HepG2 (cell line): ENCODE measurements around the gene KCNQ1OT1. TPM values are rescaled to one million over a fixed set of nuclear protein-coding genes. Genes with fewer than 3 reads are reported as not detected.

Source experiments
- CCDC6 ChIP-seq: sonication (generic); formaldehyde crosslinking; IDR thresholded peaks from 2 replicates; pipeline ENCODE4 v1.8.1; 2022; ENCODE audit warnings: mild to moderate bottlenecking, missing genetic modification reagents, moderate library complexity
- FOXP1 ChIP-seq, 2 experiments: fragments of 450-650 bp in 1 of 2; IDR thresholded peaks; 2 replicates each; pipeline ENCODE4 v1.6.1; 2017 to 2018; ENCODE audit warnings: antibody characterized with exemption in 1 of 2
- MEF2D ChIP-seq: sonication (generic); formaldehyde crosslinking; IDR thresholded peaks from 2 replicates; pipeline ENCODE4 v1.5.1; 2020; ENCODE audit warnings: mild to moderate bottlenecking, missing genetic modification reagents
- NFE2L2 ChIP-seq: fragments of 150-350 bp; IDR thresholded peaks from 2 replicates; pipeline ENCODE4 v1.6.1; 2014; ENCODE audit warnings: low read length
- NFKB2 ChIP-seq: sonication (generic); formaldehyde crosslinking; IDR thresholded peaks from 2 replicates; pipeline ENCODE4 v1.4.0; 2020; ENCODE audit warnings: missing genetic modification reagents, borderline replicate concordance
- SIN3A ChIP-seq: IDR thresholded peaks from 2 replicates; pipeline ENCODE4 v1.6.1; 2011; ENCODE audit warnings: low read depth, mild to moderate bottlenecking, control low read depth, low read length, borderline replicate concordance
- SP2 ChIP-seq: sonication (generic); formaldehyde crosslinking; IDR thresholded peaks from 2 replicates; pipeline ENCODE4 v1.5.1; 2020; ENCODE audit warnings: mild to moderate bottlenecking, missing genetic modification reagents
- SRSF9 ChIP-seq: fragments of 200-400 bp; formaldehyde crosslinking; IDR thresholded peaks from 2 replicates; pipeline ENCODE4 v1.6.1; 2018; ENCODE audit warnings: borderline replicate concordance, mild to moderate bottlenecking, low read depth, low read length; ENCODE audit not compliant: insufficient read depth, poor library complexity, severe bottlenecking
- TGIF2 ChIP-seq: IDR thresholded peaks from 2 replicates; pipeline ENCODE4 v1.6.1; 2016; ENCODE audit warnings: control low read depth, missing compliant biosample characterization
- ZNF230 ChIP-seq: sonication (generic); formaldehyde crosslinking; IDR thresholded peaks from 2 replicates; pipeline ENCODE4 v1.4.0; 2020; ENCODE audit warnings: mild to moderate bottlenecking, missing genetic modification reagents
- ZNF337 ChIP-seq: sonication (generic); formaldehyde crosslinking; IDR thresholded peaks from 2 replicates; pipeline ENCODE4 v1.5.1; 2020; ENCODE audit warnings: missing genetic modification reagents, low read depth, mild to moderate bottlenecking, borderline replicate concordance
- ZNF598 ChIP-seq: sonication (generic); formaldehyde crosslinking; IDR thresholded peaks from 2 replicates; pipeline ENCODE4 v1.5.1; 2020; ENCODE audit warnings: mild to moderate bottlenecking, missing genetic modification reagents, borderline replicate concordance
- polyA plus RNA-seq, 8 experiments: library from polyadenylated mRNA; depleted of rRNA in 3 of 8; stranded (reverse) in 7 of 8; unstranded in 1 of 8; fragments of >200 nt; fragmentation: Illumina TruSeq in 4 of 8; extraction: Trizol in 4 of 8; gene quantifications; 2 replicates each; pipeline versions ENCODE4 v1.2.1 to v1.2.3, GENCODE V29; 2011 to 2016; ENCODE audit warnings: low read depth in 4 of 8, missing spikeins in 1 of 8, mixed read lengths in 1 of 8; ENCODE audit not compliant: insufficient read depth in 1 of 8
- total RNA-seq, 5 experiments: library from RNA; depleted of rRNA; stranded (reverse); fragments of >200 nt; fragmentation: Illumina TruSeq; extraction: Trizol; gene quantifications; 2 replicates each; pipeline ENCODE4 v1.2.3, GENCODE V29; 2016; ENCODE audit warnings: low read depth in 1 of 5
- TF ChIP-seq, protein P1 (sequence below): sonication (generic); formaldehyde crosslinking; IDR thresholded peaks from 2 replicates; pipeline ENCODE4 v1.5.0; 2020; ENCODE audit warnings: mild to moderate bottlenecking, missing genetic modification reagents, moderate library complexity
- TF ChIP-seq, protein P2 (sequence below): sonication (generic); formaldehyde crosslinking; IDR thresholded peaks from 2 replicates; pipeline ENCODE4 v1.4.0; 2020; ENCODE audit warnings: missing genetic modification reagents, borderline replicate concordance
- TF ChIP-seq, protein P3 (sequence below): sonication (generic); formaldehyde crosslinking; IDR thresholded peaks from 2 replicates; pipeline ENCODE4 v1.8.0; 2022; ENCODE audit warnings: mild to moderate bottlenecking, missing genetic modification reagents, borderline replicate concordance
- TF ChIP-seq, protein P4 (sequence below): sonication (generic); formaldehyde crosslinking; IDR thresholded peaks from 2 replicates; pipeline ENCODE4 v1.5.0; 2020; ENCODE audit warnings: missing genetic modification reagents
- TF ChIP-seq, protein P5 (sequence below): sonication (generic); formaldehyde crosslinking; IDR thresholded peaks from 2 replicates; pipeline ENCODE4 v1.8.0; 2022; ENCODE audit warnings: low read depth, missing genetic modification reagents

The KCNQ1OT1 gene
- total and polyA plus RNA-seq, 2 of the 13 experiments (the other 11 are each of a cell fraction or from before 2014, with no cell fraction given) = 1.3 to 18.9 TPM

DNA sequence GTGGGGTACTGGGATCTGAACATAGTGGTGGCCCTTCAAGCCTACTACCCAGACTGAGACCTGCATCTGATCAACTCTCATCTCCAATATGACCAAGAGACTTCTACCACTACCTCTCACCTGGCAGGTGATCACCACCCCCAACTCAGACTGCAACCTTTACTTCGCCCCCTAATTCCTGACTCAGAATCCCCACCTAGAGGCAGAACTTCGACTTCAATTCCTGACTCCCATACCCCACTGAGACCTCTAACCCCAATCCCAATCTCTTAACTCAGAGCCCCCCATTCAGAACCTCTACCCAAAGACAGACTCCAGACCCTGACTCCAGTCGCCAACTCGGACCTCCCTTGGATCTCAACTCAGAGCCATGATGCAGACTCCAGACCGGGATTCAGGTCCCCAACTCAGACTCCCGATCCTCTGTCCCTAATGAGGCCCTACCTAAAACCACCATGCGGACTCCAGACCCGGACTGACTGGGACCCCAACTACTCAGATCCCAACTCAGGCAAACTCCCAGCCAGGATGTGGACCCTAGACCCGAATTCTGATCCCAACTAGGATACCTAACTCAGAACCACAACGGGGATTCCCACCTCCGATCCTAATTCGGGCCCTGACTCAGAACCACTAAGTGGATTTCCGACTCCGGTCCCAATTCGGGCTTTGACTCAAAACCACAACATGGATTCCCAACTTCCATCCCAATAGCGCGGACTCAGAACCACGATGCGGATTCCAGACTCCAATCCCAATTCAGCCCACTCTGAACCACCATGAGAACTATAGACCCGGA lies 1.2 kb downstream of the KCNQ1OT1 start (continued):
- no peak for TF ChIP-seq FOXP1 (IDR thresholded peaks at IDR 0.05)
- no peak for TF ChIP-seq FOXP1 (CRISPR knock-in tag; IDR thresholded peaks at IDR 0.05)
- TF ChIP-seq, protein P1, sequence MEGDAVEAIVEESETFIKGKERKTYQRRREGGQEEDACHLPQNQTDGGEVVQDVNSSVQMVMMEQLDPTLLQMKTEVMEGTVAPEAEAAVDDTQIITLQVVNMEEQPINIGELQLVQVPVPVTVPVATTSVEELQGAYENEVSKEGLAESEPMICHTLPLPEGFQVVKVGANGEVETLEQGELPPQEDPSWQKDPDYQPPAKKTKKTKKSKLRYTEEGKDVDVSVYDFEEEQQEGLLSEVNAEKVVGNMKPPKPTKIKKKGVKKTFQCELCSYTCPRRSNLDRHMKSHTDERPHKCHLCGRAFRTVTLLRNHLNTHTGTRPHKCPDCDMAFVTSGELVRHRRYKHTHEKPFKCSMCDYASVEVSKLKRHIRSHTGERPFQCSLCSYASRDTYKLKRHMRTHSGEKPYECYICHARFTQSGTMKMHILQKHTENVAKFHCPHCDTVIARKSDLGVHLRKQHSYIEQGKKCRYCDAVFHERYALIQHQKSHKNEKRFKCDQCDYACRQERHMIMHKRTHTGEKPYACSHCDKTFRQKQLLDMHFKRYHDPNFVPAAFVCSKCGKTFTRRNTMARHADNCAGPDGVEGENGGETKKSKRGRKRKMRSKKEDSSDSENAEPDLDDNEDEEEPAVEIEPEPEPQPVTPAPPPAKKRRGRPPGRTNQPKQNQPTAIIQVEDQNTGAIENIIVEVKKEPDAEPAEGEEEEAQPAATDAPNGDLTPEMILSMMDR (CRISPR knock-in tag) = peak; percentile 27
- TF ChIP-seq, protein P2, sequence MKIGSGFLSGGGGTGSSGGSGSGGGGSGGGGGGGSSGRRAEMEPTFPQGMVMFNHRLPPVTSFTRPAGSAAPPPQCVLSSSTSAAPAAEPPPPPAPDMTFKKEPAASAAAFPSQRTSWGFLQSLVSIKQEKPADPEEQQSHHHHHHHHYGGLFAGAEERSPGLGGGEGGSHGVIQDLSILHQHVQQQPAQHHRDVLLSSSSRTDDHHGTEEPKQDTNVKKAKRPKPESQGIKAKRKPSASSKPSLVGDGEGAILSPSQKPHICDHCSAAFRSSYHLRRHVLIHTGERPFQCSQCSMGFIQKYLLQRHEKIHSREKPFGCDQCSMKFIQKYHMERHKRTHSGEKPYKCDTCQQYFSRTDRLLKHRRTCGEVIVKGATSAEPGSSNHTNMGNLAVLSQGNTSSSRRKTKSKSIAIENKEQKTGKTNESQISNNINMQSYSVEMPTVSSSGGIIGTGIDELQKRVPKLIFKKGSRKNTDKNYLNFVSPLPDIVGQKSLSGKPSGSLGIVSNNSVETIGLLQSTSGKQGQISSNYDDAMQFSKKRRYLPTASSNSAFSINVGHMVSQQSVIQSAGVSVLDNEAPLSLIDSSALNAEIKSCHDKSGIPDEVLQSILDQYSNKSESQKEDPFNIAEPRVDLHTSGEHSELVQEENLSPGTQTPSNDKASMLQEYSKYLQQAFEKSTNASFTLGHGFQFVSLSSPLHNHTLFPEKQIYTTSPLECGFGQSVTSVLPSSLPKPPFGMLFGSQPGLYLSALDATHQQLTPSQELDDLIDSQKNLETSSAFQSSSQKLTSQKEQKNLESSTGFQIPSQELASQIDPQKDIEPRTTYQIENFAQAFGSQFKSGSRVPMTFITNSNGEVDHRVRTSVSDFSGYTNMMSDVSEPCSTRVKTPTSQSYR (CRISPR knock-in tag) = no peak
- no peak for TF ChIP-seq SRSF9
- TF ChIP-seq, protein P3, sequence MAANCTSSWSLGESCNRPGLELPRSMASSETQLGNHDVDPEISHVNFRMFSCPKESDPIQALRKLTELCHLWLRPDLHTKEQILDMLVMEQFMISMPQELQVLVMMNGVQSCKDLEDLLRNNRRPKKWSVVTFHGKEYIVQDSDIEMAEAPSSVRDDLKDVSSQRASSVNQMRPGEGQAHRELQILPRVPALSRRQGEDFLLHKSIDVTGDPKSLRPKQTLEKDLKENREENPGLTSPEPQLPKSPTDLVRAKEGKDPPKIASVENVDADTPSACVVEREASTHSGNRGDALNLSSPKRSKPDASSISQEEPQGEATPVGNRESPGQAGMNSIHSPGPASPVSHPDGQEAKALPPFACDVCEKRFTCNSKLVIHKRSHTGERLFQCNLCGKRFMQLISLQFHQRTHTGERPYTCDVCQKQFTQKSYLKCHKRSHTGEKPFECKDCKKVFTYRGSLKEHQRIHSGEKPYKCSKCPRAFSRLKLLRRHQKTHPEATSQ (CRISPR knock-in tag) = no peak
- TF ChIP-seq SP2 = no peak
- 0 out of 2 replicates have a peak, but pooled peaks have one; percentile 51 for TF ChIP-seq TGIF2 (CRISPR knock-in tag)
- TF ChIP-seq NFE2L2 = no peak
- TF ChIP-seq ZNF230 (CRISPR knock-in tag) = 0 out of 2 replicates have a peak, but pooled peaks have one; percentile 19
- TF ChIP-seq, protein P4, sequence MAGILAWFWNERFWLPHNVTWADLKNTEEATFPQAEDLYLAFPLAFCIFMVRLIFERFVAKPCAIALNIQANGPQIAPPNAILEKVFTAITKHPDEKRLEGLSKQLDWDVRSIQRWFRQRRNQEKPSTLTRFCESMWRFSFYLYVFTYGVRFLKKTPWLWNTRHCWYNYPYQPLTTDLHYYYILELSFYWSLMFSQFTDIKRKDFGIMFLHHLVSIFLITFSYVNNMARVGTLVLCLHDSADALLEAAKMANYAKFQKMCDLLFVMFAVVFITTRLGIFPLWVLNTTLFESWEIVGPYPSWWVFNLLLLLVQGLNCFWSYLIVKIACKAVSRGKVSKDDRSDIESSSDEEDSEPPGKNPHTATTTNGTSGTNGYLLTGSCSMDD (CRISPR knock-in tag) = no peak
- no peak for TF ChIP-seq MEF2D (CRISPR knock-in tag)
- TF ChIP-seq ZNF598 = no peak
- TF ChIP-seq ZNF337 = no peak
- TF ChIP-seq, protein P5, sequence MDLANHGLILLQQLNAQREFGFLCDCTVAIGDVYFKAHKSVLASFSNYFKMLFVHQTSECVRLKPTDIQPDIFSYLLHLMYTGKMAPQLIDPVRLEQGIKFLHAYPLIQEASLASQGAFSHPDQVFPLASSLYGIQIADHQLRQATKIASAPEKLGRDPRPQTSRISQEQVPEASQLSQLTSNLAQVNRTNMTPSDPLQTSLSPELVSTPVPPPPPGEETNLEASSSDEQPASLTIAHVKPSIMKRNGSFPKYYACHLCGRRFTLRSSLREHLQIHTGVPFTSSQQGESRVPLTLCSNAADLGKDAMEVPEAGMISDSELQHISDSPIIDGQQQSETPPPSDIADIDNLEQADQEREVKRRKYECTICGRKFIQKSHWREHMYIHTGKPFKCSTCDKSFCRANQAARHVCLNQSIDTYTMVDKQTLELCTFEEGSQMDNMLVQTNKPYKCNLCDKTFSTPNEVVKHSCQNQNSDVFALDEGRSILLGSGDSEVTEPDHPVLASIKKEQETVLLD (CRISPR knock-in tag) = 0 out of 2 replicates have a peak, but pooled peaks have one; percentile 1
- no peak for TF ChIP-seq NFKB2 (CRISPR knock-in tag)
- peak; percentile 27; the same call in 1 of the 2 replicates for TF ChIP-seq SIN3A
- TF ChIP-seq CCDC6 = no peak
